Stimulated activated CD4-positive, alpha-beta T cell treated with anti-CD3 and anti-CD28 coated beads, Interleukin-4, amount 100 ng/mL, for 48 hours (primary cell): ENCODE measurements around the gene EXOC2.
"Not testable (repeated sequence)": the region's sequence is repeated elsewhere in the genome, so short reads cannot be mapped to it uniquely, and the experiment has no call there.

Experiments used
- DNase-seq, 2 donors: peaks; one replicate each; pipeline ENCODE4 v3.0.0-alpha.2; 2020; ENCODE audit warnings: low read depth in 2 of 2

EXOC2 gene

DNA sequence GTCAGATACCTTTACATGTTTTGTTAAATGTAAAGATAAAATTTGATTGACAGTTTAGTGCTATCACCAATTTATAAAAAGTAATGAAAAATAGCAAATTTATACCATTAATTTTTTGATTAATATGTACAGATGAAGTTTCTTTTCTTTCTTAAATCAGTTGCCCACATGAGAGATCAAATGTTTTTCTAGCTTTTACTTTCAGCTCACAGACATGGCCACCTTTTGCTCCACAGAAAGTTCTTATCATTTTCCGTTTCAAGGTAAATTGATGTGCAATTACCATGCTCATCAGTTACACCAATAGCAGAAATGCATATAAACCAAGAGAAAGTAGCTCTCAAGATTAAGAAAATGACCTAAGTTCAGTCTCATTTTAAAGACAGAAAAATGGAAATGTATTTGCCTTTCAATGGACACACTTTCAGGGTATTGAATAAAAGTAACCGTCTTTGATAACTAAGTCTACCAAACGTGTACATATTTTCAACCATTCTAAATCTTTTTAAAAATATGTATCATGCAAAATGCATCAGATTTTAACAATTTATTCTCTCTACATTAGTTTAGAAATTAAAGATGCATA is 16.6 kb upstream of the EXOC2 start:
- DNase-seq: no peak

GRCh38 chr6:708237-708598 is 15.3 kb upstream of the EXOC2 start:
- no peak for DNase-seq

GRCh38 chr6:707576-708236 is 14.8 kb upstream of the EXOC2 start:
- no peak for DNase-seq

DNA sequence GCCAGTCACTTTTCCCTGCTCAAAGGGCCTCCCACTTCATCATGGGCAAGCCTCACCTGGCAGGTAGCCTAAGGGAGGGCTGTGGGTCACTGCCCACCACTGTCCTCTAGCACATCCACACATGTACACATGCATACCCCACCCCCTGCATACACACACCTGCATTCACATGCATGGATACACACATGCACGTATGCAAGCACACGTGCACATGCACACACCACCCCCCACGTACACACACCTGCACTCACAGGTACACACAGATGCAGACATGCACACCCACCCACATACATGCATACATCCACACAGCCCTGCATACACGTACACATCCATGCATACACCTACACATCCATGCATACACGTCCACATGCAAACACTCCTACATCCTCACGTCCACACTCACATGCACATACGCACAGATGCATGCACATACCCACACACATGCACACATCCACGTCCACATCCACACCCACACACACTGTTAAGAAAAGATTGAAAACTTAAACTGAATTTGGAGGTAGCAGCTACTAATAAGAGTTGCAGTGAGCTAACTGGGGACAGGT is 14.0 kb upstream of the EXOC2 start:
- DNase-seq: no peak

- DNase-seq: no peak
These were observed 13.2 kb upstream of the EXOC2 start for GRCh38 chr6:706146-706545.

- no peak for DNase-seq
These were observed 12.1 kb upstream of the EXOC2 start for GRCh38 chr6:705047-705446.

DNA sequence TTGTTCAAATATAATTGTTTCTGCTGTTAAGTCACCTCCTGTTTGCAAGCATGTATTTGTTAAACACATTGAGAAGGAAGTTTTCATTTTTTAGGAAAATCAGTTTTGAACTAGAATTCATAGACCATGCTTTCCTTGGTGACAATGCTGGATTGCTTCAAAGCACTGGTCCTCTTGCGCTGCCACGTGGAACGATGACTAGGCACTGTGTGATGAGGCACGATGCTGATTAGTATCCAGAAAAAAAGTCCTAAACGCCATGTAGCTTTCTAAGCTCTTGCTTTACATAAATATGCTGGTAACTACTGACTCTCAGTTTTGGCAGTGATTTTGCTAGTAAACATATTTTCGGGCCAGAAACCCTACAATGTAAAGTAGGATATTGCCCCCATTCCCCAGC is 11.1 kb upstream of the EXOC2 start:
- DNase-seq: no peak

DNA sequence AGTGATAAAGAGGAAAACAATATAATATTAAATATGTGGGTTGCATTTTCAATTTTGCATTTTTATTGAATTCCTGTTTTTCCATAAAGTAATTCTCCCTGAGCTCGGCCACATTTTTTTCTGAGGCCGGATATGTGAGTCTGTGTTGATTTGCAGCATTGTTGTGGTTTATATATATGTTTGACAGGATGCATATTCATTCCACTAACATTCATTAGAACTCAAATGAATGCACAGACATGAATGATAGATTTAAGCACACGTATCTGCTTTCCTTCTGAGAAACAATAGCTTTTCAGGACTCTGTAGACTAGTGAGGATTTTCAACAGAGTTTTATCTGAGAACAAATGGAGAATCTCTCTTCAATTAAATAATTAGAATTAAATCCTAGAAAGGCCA is 10.6 kb upstream of the EXOC2 start:
- DNase-seq: no peak

GRCh38 chr6:701700-702479 is 9.0 kb upstream of the EXOC2 start:
- no peak for DNase-seq

GRCh38 chr6:701215-701614 is 8.3 kb upstream of the EXOC2 start:
- DNase-seq: no peak

DNA sequence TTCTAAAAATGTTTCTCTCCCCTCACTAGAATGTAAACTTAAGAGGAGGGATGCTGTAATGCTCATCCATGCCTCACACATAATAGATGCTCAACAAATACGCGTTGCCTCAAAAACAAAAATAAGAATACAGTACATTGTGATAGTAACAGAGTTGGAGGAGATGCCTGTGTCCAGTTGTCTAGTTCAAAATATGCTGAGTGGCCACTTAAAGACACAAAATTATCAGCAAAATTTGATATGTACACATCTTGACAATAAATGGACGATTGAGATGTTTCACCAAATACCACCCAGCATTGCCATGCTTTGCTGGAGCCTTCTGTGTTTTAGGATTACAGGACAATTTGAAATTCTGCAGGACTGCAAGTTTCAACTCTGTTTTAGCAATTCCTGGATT is 7.6 kb upstream of the EXOC2 start:
- no peak for DNase-seq

- no peak for DNase-seq
These were observed 6.4 kb upstream of the EXOC2 start for GRCh38 chr6:699319-699718.

DNA sequence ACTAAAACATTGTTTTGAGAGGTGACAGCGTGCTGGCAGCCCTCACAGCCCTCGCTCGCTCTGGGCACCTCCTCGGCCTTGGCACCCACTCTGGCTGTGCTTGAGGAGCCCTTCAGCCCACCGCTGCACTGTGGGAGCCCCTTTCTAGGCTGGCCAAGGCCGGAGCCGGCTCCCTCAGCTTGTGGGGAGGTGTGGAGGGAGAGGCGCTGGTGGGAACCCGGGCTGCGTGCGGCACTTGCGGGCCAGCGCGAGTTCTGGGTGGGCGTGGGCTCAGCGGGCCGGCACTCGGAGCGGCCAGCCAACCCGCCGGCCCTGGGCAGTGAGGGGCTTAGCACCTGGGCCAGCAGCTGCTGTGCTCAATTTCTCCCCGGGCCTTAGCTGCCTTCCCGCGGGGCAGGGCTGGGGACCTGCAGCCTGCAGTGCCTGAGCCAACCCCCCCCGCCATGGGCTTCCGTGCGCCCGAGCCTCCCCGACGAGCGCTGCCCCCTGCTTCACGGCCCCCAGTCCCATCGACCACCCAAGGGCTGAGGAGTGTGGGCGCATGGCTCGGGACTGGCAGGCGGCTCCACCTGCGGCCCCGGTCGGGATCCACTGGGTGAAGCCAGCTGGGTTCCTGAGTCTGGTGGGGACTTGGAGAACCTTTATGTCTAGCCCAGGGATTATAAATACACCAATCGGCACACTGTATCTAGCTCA is 1.6 kb upstream of the EXOC2 start:
- DNase-seq: not testable (repeated sequence)

- no peak for DNase-seq
These were observed 727 bp upstream of the EXOC2 start for GRCh38 chr6:693723-694009.

DNA sequence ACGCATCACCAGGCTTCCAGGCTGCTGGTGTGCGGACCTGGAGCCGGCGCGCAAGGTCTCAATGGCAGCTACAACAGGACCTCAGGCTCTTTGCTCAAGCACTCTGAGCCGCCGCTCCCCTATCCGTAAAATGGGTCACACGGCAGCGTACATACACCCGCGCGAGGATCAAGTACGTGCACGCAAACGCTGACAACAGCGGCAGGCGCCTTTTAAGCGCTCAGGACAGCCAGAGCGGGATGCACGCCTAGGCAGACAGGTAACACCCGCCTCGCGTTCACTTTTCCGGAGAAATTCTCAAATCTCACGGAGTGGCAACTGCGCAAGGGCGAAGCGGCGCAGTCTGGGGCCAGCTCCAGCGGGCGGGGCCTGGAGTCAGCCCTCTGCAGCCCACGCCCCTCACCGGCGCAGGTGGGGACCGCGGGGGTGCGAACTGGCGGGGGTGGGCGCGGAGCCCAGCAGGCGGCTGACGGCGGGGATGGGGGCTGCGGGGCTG is 535 bp downstream of the EXOC2 start:
- DNase-seq: peak; percentile 62 to 74

- no peak for DNase-seq
These were observed 3.7 kb downstream of the EXOC2 start for GRCh38 chr6:689223-689622.

GRCh38 chr6:686497-686896 is 6.4 kb downstream of the EXOC2 start:
- no peak for DNase-seq

DNA sequence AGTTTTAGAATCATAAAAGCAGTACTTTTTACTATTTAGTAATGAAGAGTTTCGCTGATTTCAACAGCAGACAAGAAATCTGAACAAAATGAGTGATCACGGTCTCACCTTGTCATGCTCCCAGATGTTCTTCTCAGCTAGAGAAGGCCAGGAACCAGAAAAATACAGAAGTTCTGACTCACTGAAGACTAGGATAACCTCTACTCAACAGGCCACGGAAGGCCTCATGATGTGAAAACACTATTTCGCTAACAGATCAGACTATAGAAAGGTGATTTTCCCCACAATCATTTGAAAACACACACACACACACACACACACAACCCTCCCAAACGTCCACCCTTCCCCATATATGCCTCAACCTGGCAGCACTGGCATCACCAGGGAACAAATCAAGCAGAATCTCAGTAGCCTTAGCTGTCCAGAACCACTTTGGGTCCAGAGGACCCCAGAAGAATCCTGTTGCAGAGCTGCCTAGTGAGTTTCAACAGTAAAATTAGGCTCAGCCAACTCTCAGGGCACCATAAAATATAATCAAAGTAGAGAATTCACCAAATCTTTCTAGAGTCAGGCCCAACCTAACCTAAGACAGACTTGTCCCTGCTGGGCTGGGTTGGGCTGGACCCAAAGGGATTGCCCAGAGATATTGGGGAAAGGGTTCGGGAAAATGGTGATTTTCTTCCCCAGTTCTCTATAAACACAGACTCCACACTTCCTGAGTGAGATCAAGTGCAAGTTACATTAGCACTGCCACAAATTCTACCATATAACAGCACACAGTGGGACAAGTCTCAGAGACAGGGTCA is 7.9 kb downstream of the EXOC2 start:
- DNase-seq: peak in 1 of 2 donors; percentile 23

DNA sequence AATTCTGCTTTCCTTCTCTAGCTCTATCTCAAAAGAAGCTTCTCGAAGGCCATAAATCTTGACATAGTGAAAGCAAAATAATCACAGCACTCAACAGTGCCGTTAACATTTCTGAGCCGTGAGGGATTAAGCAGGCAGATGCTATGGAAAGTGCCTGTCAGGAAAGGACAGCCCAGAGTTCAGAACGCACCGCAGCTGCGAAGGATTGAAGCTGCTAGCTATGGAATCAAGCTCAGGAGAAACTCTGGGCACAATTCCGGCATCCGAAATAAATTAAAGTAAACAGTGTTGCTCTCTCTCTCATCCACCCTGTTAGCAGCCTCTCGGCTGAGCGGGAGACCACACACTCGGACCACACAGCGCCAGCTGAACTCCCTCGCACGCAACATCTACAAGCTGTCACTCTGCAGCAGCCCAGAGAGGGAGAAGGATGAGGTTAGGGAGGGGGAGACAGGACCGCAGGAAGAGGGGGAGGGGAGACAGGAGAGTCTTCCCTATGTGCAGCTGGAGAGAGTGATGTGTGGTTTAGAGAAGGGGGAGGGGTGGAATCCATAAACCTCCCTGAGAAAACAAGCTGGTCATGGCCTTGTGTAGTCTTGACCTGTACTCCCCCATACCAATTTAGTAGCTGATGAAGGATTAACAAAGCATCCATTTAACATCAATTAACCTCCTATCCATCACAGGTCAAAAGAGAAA is 9.0 kb downstream of the EXOC2 start:
- DNase-seq: no peak

DNA sequence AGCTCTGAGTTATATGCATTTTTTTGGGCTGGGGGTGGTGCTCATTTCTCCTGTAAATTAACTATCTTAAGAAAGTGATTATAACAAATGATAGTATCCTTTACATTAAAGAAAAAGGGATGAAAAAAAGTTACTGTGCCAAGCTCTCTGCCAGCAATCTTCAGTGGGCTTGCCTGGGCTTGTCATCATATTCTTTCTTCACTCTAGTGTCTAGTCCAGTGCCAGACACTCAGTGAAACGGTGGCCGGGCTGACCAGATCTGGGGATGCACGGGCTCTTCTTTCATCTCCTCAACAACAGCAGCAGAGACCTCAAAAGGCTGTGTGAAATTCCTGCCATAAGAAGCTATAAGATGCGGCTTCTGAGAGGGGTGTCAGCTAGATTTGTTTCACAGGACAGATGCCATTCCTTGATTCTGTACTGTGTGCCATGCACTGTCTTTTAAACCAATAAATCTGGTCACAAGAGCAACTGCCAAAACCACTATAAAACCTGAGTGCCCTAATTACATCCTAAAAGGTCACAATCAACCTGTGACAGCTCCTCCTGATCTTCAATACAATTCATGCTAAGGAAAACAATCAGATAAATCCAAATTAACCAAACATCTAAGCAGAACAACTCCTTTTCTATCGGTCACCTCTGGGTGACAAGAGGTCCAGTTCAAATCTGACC is 12.1 kb downstream of the EXOC2 start:
- no peak for DNase-seq
